ENCODE data around the gene WDR54. TPM values are rescaled to one million over a fixed set of nuclear protein-coding genes. Genes with fewer than 3 reads are reported as not detected.

Gene WDR54
- total and polyA plus RNA-seq, 10 of the 15 experiments (the other 5 are each of a cell fraction or from before 2014, with no cell fraction given), result 38.2 to 116 (median 89.1) TPM

DNA sequence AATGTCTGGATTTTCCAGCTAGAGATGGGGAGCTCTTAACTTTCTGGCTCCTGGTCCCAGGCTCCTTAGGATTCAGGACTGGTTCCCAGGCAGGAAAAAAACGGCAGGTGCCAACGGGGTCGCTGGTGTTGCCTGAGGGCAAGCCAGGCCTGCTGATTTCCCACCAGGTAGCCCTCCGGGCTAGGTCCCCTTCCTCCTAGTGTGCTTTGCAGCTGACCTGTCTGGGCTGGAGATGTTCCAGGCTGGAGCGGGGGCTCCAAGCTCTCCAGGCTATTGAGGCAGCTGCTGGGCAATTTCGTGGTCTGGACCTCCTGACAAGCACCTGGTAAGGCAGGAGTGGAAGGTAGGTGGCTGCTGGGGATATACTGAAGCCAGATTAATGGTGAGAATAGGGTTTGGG lies 53.0 kb downstream of the WDR54 start (continued):
- TF ChIP-seq, protein P1, sequence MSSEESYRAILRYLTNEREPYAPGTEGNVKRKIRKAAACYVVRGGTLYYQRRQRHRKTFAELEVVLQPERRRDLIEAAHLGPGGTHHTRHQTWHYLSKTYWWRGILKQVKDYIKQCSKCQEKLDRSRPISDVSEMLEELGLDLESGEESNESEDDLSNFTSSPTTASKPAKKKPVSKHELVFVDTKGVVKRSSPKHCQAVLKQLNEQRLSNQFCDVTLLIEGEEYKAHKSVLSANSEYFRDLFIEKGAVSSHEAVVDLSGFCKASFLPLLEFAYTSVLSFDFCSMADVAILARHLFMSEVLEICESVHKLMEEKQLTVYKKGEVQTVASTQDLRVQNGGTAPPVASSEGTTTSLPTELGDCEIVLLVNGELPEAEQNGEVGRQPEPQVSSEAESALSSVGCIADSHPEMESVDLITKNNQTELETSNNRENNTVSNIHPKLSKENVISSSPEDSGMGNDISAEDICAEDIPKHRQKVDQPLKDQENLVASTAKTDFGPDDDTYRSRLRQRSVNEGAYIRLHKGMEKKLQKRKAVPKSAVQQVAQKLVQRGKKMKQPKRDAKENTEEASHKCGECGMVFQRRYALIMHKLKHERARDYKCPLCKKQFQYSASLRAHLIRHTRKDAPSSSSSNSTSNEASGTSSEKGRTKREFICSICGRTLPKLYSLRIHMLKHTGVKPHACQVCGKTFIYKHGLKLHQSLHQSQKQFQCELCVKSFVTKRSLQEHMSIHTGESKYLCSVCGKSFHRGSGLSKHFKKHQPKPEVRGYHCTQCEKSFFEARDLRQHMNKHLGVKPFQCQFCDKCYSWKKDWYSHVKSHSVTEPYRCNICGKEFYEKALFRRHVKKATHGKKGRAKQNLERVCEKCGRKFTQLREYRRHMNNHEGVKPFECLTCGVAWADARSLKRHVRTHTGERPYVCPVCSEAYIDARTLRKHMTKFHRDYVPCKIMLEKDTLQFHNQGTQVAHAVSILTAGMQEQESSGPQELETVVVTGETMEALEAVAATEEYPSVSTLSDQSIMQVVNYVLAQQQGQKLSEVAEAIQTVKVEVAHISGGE (CRISPR knock-in tag; IDR thresholded peaks at IDR 0.05), result no peak

DNA sequence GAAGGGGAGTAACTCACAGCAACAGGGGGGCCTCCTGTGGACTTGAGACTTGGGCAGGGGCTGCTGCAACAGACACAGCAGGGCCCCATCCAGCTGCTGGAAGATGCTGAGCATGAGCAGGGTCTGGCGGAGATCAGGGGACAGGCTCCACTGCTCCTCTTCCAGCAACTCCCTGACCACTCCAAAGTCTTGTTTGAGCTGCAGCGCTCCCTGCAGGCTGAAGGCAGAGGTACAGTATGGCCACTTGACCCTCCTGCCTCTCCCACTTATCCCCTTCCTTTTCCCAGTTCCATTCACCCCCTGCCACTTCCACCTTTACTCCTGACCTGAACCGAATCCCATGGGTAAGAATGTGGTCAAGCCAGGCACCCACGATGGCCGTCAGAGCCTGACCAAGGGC lies 53.4 kb downstream of the WDR54 start:
- Histone ChIP-seq H2AFZ (ENCODE audit: control insufficient read depth, low read depth, low read length) (no peak overlapping the region), H3K79me2 (ENCODE audit: control insufficient read depth, insufficient read depth, low read length) (peaks cover 10% of the 10 kb centered on the region), H3K27ac (ENCODE audit: control insufficient read depth, insufficient read depth) (no peak overlapping the region), H3K27me3 (replicated peaks in 1 of 2; ENCODE audit: control insufficient read depth in 2 of 2, insufficient read depth in 2 of 2, low read length in 1 of 2) (no peaks in the 10 kb centered on the region), H3K9ac (ENCODE audit: control insufficient read depth, insufficient read depth, low read length) (no peak overlapping the region), H3K4me2 (ENCODE audit: control insufficient read depth, insufficient read depth) (no peak overlapping the region), H3K4me3 (no peak overlapping the region), H3K4me1 (ENCODE audit: control insufficient read depth, insufficient read depth, low read length) (0 out of 2 replicates have a peak, but pooled peaks cover 6% of the 10 kb centered on the region), H4K20me1 (ENCODE audit: control insufficient read depth, insufficient read depth) (no peaks in the 10 kb centered on the region), H3K36me3 (ENCODE audit: control insufficient read depth in 2 of 2, insufficient read depth in 2 of 2, low read length in 1 of 2) (peaks cover 0 to 3% of the 10 kb centered on the region in 2 experiments; a peak in 2 of 4 replicates), H3K9me3 (replicated peaks; ENCODE audit: control insufficient read depth, insufficient read depth, low read length) (no peaks in the 10 kb centered on the region)
- no peak for FAIRE-seq
- ChIA-PET CTCF (interaction anchor here (0.9 to 2.6 kb wide), 11 partner anchors 8 to 226 kb away, joined by 3 to 10 read pairs (median 3); partner anchors contain the start of genes CCDC142, TTC31 and WBP1), SMC1A (ENCODE audit: uncharacterized antibody, unreplicated experiment) (interaction anchor here (0.6 to 1.4 kb wide), 4 partner anchors 8 to 152 kb away, joined by 3 to 4 read pairs (median 3); no protein-coding TSS in a partner anchor), POLR2A (interaction anchor here (0.7 to 1.6 kb wide), 3 partner anchors 9 to 111 kb away, joined by 3 to 5 read pairs (median 4); partner anchors contain the start of gene MOGS), RAD21 (ENCODE audit: unreplicated experiment) (interaction anchor here (1.0 to 1.5 kb wide), 3 partner anchors 16 to 225 kb away, joined by 3 to 4 read pairs (median 4); partner anchors contain the start of gene WBP1)
- intact Hi-C loops (cut with micrococcal nuclease; ENCODE audit: unreplicated experiment) (no loop called here), in situ Hi-C loops (cut with MboI) (no loop called here)
- TF ChIP-seq, protein P2, sequence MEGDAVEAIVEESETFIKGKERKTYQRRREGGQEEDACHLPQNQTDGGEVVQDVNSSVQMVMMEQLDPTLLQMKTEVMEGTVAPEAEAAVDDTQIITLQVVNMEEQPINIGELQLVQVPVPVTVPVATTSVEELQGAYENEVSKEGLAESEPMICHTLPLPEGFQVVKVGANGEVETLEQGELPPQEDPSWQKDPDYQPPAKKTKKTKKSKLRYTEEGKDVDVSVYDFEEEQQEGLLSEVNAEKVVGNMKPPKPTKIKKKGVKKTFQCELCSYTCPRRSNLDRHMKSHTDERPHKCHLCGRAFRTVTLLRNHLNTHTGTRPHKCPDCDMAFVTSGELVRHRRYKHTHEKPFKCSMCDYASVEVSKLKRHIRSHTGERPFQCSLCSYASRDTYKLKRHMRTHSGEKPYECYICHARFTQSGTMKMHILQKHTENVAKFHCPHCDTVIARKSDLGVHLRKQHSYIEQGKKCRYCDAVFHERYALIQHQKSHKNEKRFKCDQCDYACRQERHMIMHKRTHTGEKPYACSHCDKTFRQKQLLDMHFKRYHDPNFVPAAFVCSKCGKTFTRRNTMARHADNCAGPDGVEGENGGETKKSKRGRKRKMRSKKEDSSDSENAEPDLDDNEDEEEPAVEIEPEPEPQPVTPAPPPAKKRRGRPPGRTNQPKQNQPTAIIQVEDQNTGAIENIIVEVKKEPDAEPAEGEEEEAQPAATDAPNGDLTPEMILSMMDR (IDR thresholded peaks at IDR 0.05 in 2 of 3, conservative IDR thresholded peaks at IDR 0.05 in 1 of 3; ENCODE audit: control insufficient read depth in 2 of 3, extremely low read depth in 1 of 3, insufficient read depth in 1 of 3, low read depth in 3 of 3, low read length in 3 of 3), result peak; percentile 33 to 40 (median 35); a peak in 2 of 6 replicates
- TF ChIP-seq STAT1 (conservative IDR thresholded peaks at IDR 0.05) (no peak), RFX5 (IDR thresholded peaks at IDR 0.05; ENCODE audit: low read depth, low read length) (no peak)
- no TSS peak for BruUV-seq (replicated peaks)
- no peak for ATAC-seq
- 93% methylated on average over 5 of the region's 5 CpGs for WGBS (ENCODE audit: insufficient coverage, insufficient replicate concordance, low lambda C conversion rate, missing lambda C conversion rate)
- DNase-seq (ENCODE audit: low read depth, low spot score), result no peak

Other genes with a start within 250 kb of the WDR54 start
Only the 7 nearest of the 22 such genes appear.
- gene DCTN1, start 41.4 kb upstream of the WDR54 start, total RNA-seq (2014; rRNA removed), result 69.5 and 87.1 TPM in 2 replicates
- 57.1 and 64.5 TPM in 2 replicates for gene DCTN1, start 41.4 kb upstream of the WDR54 start, total RNA-seq (2014; rRNA removed; fragmentation: Illumina TruSeq; extraction: Trizol)
- gene DCTN1, start 41.4 kb upstream of the WDR54 start, total RNA-seq (2021), result 108 and 109 TPM in 2 replicates
- gene DCTN1, start 41.4 kb upstream of the WDR54 start, polyA plus RNA-seq (2011; rRNA removed), result 36.0 and 49.5 TPM in 2 replicates
- 26.7 and 64.1 TPM in 2 replicates for gene DCTN1, start 41.4 kb upstream of the WDR54 start, polyA plus RNA-seq (2014; fragmentation: Illumina TruSeq; extraction: Trizol)
- 10 to 100 TPM; 44.1 to 55.6 TPM for gene DCTN1, start 41.4 kb upstream of the WDR54 start, polyA plus RNA-seq (2014; fragmentation: Nextera tagmentation; extraction: Ambion mirVana)
- 65.1 and 81.9 TPM in 2 replicates for gene DCTN1, start 41.4 kb upstream of the WDR54 start, polyA plus RNA-seq (2014; rRNA removed)
- gene DCTN1, start 41.4 kb upstream of the WDR54 start, polyA plus RNA-seq (2016; fragmentation: Nextera tagmentation; extraction: Ambion mirVana), result 100 to 1,000 TPM; 113 to 116 TPM
- gene C2orf81, start 111 bp upstream of the WDR54 start, total RNA-seq (2014; rRNA removed), result 3.7 and 4.4 TPM in 2 replicates
- gene C2orf81, start 111 bp upstream of the WDR54 start, total RNA-seq (2014; rRNA removed; fragmentation: Illumina TruSeq; extraction: Trizol), result 1.3 and 2.0 TPM in 2 replicates
- gene C2orf81, start 111 bp upstream of the WDR54 start, total RNA-seq (2021), result 9.5 and 9.8 TPM in 2 replicates
- 0.81 and 1.1 TPM in 2 replicates for gene C2orf81, start 111 bp upstream of the WDR54 start, polyA plus RNA-seq (2011; rRNA removed)
- gene C2orf81, start 111 bp upstream of the WDR54 start, polyA plus RNA-seq (2014; fragmentation: Illumina TruSeq; extraction: Trizol), result 0.57 and 1.7 TPM in 2 replicates
- under 1 TPM; 0.10 to 0.27 TPM for gene C2orf81, start 111 bp upstream of the WDR54 start, polyA plus RNA-seq (2014; fragmentation: Nextera tagmentation; extraction: Ambion mirVana)
- 4.8 and 6.3 TPM in 2 replicates for gene C2orf81, start 111 bp upstream of the WDR54 start, polyA plus RNA-seq (2014; rRNA removed)
- 1 to 10 TPM; 3.3 to 3.5 TPM for gene C2orf81, start 111 bp upstream of the WDR54 start, polyA plus RNA-seq (2016; fragmentation: Nextera tagmentation; extraction: Ambion mirVana)
- gene RTKN, start 20.2 kb downstream of the WDR54 start, total RNA-seq (2014; rRNA removed), result 8.7 and 9.4 TPM in 2 replicates
- gene RTKN, start 20.2 kb downstream of the WDR54 start, total RNA-seq (2014; rRNA removed; fragmentation: Illumina TruSeq; extraction: Trizol), result 4.0 and 5.4 TPM in 2 replicates
- gene RTKN, start 20.2 kb downstream of the WDR54 start, total RNA-seq (2021), result 11.9 and 12.3 TPM in 2 replicates
- 1.8 and 3.2 TPM in 2 replicates for gene RTKN, start 20.2 kb downstream of the WDR54 start, polyA plus RNA-seq (2011; rRNA removed)
- gene RTKN, start 20.2 kb downstream of the WDR54 start, polyA plus RNA-seq (2014; fragmentation: Illumina TruSeq; extraction: Trizol), result 2.8 and 6.0 TPM in 2 replicates
- gene RTKN, start 20.2 kb downstream of the WDR54 start, polyA plus RNA-seq (2014; fragmentation: Nextera tagmentation; extraction: Ambion mirVana), result under 1 TPM; 0.50 to 0.91 TPM
- 12.3 and 16.1 TPM in 2 replicates for gene RTKN, start 20.2 kb downstream of the WDR54 start, polyA plus RNA-seq (2014; rRNA removed)
- gene RTKN, start 20.2 kb downstream of the WDR54 start, polyA plus RNA-seq (2016; fragmentation: Nextera tagmentation; extraction: Ambion mirVana), result 1 to 10 TPM; 4.8 to 5.3 TPM
- 14.8 and 16.5 TPM in 2 replicates for gene INO80B, start 33.4 kb downstream of the WDR54 start, total RNA-seq (2014; rRNA removed)
- 11.0 and 11.2 TPM in 2 replicates for gene INO80B, start 33.4 kb downstream of the WDR54 start, total RNA-seq (2014; rRNA removed; fragmentation: Illumina TruSeq; extraction: Trizol)
- 26.7 and 26.9 TPM in 2 replicates for gene INO80B, start 33.4 kb downstream of the WDR54 start, total RNA-seq (2021)
- gene INO80B, start 33.4 kb downstream of the WDR54 start, polyA plus RNA-seq (2011; rRNA removed), result 11.3 and 14.8 TPM in 2 replicates
- 13.7 and 15.0 TPM in 2 replicates for gene INO80B, start 33.4 kb downstream of the WDR54 start, polyA plus RNA-seq (2014; fragmentation: Illumina TruSeq; extraction: Trizol)
- gene INO80B, start 33.4 kb downstream of the WDR54 start, polyA plus RNA-seq (2014; fragmentation: Nextera tagmentation; extraction: Ambion mirVana), result 1 to 10 TPM; 1.3 to 1.8 TPM
- gene INO80B, start 33.4 kb downstream of the WDR54 start, polyA plus RNA-seq (2014; rRNA removed), result 16.7 and 21.3 TPM in 2 replicates
- 1 to 10 TPM; 5.0 to 6.7 TPM for gene INO80B, start 33.4 kb downstream of the WDR54 start, polyA plus RNA-seq (2016; fragmentation: Nextera tagmentation; extraction: Ambion mirVana)
- 46.3 and 53.3 TPM in 2 replicates for gene WBP1, start 36.7 kb downstream of the WDR54 start, total RNA-seq (2014; rRNA removed)
- gene WBP1, start 36.7 kb downstream of the WDR54 start, total RNA-seq (2014; rRNA removed; fragmentation: Illumina TruSeq; extraction: Trizol), result 23.6 and 25.5 TPM in 2 replicates
- gene WBP1, start 36.7 kb downstream of the WDR54 start, total RNA-seq (2021), result 42.5 and 46.6 TPM in 2 replicates
- gene WBP1, start 36.7 kb downstream of the WDR54 start, polyA plus RNA-seq (2011; rRNA removed), result 27.2 and 43.0 TPM in 2 replicates
- gene WBP1, start 36.7 kb downstream of the WDR54 start, polyA plus RNA-seq (2014; fragmentation: Illumina TruSeq; extraction: Trizol), result 20.4 and 47.7 TPM in 2 replicates
- 10 to 100 TPM in 1 of 2 experiments, 1 to 10 TPM in 1; 4.2 to 11.5 TPM for gene WBP1, start 36.7 kb downstream of the WDR54 start, polyA plus RNA-seq (2014; fragmentation: Nextera tagmentation; extraction: Ambion mirVana)
- 76.8 and 78.0 TPM in 2 replicates for gene WBP1, start 36.7 kb downstream of the WDR54 start, polyA plus RNA-seq (2014; rRNA removed)
- 10 to 100 TPM; 38.5 to 44.6 TPM for gene WBP1, start 36.7 kb downstream of the WDR54 start, polyA plus RNA-seq (2016; fragmentation: Nextera tagmentation; extraction: Ambion mirVana)
- gene MOGS, start 43.7 kb downstream of the WDR54 start, total RNA-seq (2014; rRNA removed), result 48.9 and 52.2 TPM in 2 replicates
- 24.8 and 25.3 TPM in 2 replicates for gene MOGS, start 43.7 kb downstream of the WDR54 start, total RNA-seq (2014; rRNA removed; fragmentation: Illumina TruSeq; extraction: Trizol)
- 54.5 and 60.4 TPM in 2 replicates for gene MOGS, start 43.7 kb downstream of the WDR54 start, total RNA-seq (2021)
- gene MOGS, start 43.7 kb downstream of the WDR54 start, polyA plus RNA-seq (2011; rRNA removed), result 20.4 and 36.2 TPM in 2 replicates
- 29.8 and 34.1 TPM in 2 replicates for gene MOGS, start 43.7 kb downstream of the WDR54 start, polyA plus RNA-seq (2014; fragmentation: Illumina TruSeq; extraction: Trizol)
- gene MOGS, start 43.7 kb downstream of the WDR54 start, polyA plus RNA-seq (2014; fragmentation: Nextera tagmentation; extraction: Ambion mirVana), result 1 to 10 TPM; 3.7 to 3.9 TPM
- gene MOGS, start 43.7 kb downstream of the WDR54 start, polyA plus RNA-seq (2014; rRNA removed), result 49.0 and 52.7 TPM in 2 replicates
- gene MOGS, start 43.7 kb downstream of the WDR54 start, polyA plus RNA-seq (2016; fragmentation: Nextera tagmentation; extraction: Ambion mirVana), result 10 to 100 TPM; 21.5 to 30.7 TPM
- 70.6 and 73.5 TPM in 2 replicates for gene MRPL53, start 51.0 kb downstream of the WDR54 start, total RNA-seq (2014; rRNA removed)
- 40.6 and 46.7 TPM in 2 replicates for gene MRPL53, start 51.0 kb downstream of the WDR54 start, total RNA-seq (2014; rRNA removed; fragmentation: Illumina TruSeq; extraction: Trizol)
- 131 and 146 TPM in 2 replicates for gene MRPL53, start 51.0 kb downstream of the WDR54 start, total RNA-seq (2021)
- 25.6 and 27.2 TPM in 2 replicates for gene MRPL53, start 51.0 kb downstream of the WDR54 start, polyA plus RNA-seq (2011; rRNA removed)
- gene MRPL53, start 51.0 kb downstream of the WDR54 start, polyA plus RNA-seq (2014; fragmentation: Illumina TruSeq; extraction: Trizol), result 3.7 and 15.1 TPM in 2 replicates
- gene MRPL53, start 51.0 kb downstream of the WDR54 start, polyA plus RNA-seq (2014; fragmentation: Nextera tagmentation; extraction: Ambion mirVana), result 10 to 100 TPM; 40.8 to 94.1 TPM
- 88.3 and 116 TPM in 2 replicates for gene MRPL53, start 51.0 kb downstream of the WDR54 start, polyA plus RNA-seq (2014; rRNA removed)
- 100 to 1,000 TPM; 166 to 167 TPM for gene MRPL53, start 51.0 kb downstream of the WDR54 start, polyA plus RNA-seq (2016; fragmentation: Nextera tagmentation; extraction: Ambion mirVana)

Measured in GM12878 (cell line).